Stimulated activated CD4-positive, alpha-beta T cell treated with anti-CD3 and anti-CD28 coated beads, Interleukin-1b, Interleukin-23, amount 100 ng/mL, for 48 hours (primary cell): ENCODE results near the gene IST1.

Source experiments
- DNase-seq: peaks from one replicate; pipeline ENCODE4 v3.0.0-alpha.2; 2020

The IST1 gene

GRCh38 chr16:71966932-71967331, 71.6 kb downstream of the IST1 start:
- no peak for DNase-seq

- no peak for DNase-seq
These were observed 74.0 kb downstream of the IST1 start for GRCh38 chr16:71969353-71969752.

DNA sequence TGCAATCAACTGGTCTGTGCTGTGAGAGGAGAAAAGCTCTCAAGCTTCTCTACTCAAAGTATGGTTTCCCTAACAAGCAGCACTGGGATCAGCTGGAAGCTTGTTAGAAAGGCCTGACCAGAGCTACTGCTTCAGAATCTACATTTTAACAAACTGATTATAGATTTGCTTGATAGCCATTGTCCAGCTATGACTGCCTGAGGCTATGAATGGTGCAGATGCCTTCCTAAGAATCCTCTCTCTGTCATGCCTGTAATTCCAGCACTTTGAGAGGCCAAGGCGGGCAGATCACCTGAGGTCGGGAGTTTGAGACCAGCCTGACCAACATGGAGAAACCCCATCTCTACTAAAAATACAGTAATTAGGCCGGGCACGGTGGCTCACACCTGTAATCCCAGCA, 76.2 kb downstream of the IST1 start:
- DNase-seq: no peak

DNA sequence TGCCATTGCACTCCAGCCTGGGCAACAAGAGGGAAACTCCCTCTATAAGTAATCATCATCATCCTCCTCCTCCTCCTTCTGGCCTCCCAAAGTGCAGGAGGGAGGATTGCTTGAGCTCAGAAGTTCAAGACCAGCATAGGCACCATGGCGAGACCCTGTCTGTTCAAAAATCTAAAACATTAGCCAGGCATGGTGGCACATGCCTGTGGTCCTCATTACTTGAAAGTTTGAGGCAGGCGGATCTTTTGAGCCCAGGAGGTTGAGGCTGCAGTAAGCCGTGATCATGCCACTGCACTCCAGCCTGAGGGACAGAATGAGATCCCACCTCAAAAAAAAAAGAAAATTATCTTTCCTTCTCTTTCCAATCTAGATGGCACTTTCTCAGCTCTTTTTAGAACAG, 77.0 kb downstream of the IST1 start:
- no peak for DNase-seq

DNA sequence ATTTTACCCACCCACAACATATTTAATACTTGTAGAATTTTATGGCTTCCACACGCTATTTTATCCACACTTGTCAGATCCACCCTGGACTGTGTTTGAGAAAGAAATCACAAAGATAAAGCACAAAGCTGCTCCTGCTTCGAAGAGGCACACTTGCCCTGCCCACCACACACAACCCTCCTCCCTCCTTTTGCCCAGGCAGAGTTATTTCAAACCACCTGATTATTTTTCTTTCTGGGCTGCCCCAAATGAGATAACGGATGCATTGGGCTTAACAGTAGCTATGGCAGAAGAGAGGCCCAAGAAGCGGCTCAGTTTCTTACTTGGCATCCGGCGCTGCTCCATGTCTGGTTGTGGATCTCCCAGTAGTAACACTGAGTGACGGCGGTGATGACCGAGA, 77.7 kb downstream of the IST1 start:
- no peak for DNase-seq

- DNase-seq: no peak
These were observed 78.9 kb downstream of the IST1 start for GRCh38 chr16:71974068-71974818.
